ENCODE results near the gene ANKRD37. TPM values are rescaled to one million over a fixed set of nuclear protein-coding genes. Genes with fewer than 3 reads are reported as not detected.
A peak's percentile ranks its signal among the peaks of the same experiment; 100 is the strongest.

ANKRD37 gene
- total and polyA plus RNA-seq, 9 of the 15 experiments (the other 6 are each of a cell fraction or from before 2014, with no cell fraction given) = 1.3 to 53.7 (median 3.6) TPM

DNA sequence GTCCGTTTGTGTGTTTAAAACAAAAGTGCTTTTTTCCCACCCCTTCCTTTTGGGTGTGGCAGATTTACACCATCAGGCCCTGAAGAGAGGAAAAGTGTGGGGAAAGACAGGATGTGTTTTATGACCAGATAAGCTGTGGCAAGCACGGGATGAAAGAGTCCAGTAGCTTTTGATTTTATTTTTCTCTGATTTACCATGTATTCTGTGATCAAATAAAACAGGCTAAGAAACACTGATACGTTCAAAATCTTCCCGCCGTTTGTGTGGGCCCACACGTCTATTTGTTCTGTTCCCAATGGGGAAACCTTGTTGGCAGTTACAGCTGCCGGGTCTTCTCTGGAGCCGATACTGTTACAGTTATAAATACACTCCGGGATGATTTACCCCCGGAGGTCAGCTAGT, 11.7 kb upstream of the ANKRD37 start:
- CTCF ChIA-PET (ENCODE audit: low intra/inter-chr PET ratio) = no interaction called here
- Histone ChIP-seq H3K4me2 (ENCODE audit: insufficient read depth, low read length) (peak overlapping the region; percentile 25; the same call in 1 of the 2 replicates), H3K79me2 (ENCODE audit: control insufficient read depth, insufficient read depth, low read length) (no peaks in the 10 kb centered on the region), H3K4me1 (replicated peaks in 1 of 2; ENCODE audit: control insufficient read depth in 2 of 2, insufficient read depth in 2 of 2, low read length in 2 of 2) (peaks cover 10 to 16% of the 10 kb centered on the region in 2 experiments; a peak in 3 of 5 replicates), H3K9me1 (ENCODE audit: control insufficient read depth, insufficient read depth, low read length) (no peaks in the 10 kb centered on the region), H3K36me3 (ENCODE audit: control insufficient read depth, insufficient read depth, low read length) (no peaks in the 10 kb centered on the region), H3K27ac (ENCODE audit: extremely low read depth, low read depth, low read length) (no peak overlapping the region; the same call in 2 of the 3 replicates), H3K4me3 (no peak overlapping the region), H2AFZ (ENCODE audit: low read depth, low read length) (no peak overlapping the region), H4K20me1 (replicated peaks; ENCODE audit: control insufficient read depth, insufficient read depth, low read length) (no peaks in the 10 kb centered on the region), H3K9me3 (replicated peaks; ENCODE audit: control insufficient read depth, insufficient read depth, low read depth, low read length) (no peaks in the 10 kb centered on the region), H3K9ac (ENCODE audit: insufficient read depth in 1 of 2, low read depth in 2 of 2, low read length in 2 of 2) (no peak overlapping the region), H3K27me3 (ENCODE audit: control insufficient read depth in 2 of 2, insufficient read depth in 2 of 2, low read length in 2 of 2) (no peaks in the 10 kb centered on the region)
- peak in 3 of 4 experiments; percentile 10 to 67 (median 51) for DNase-seq (ENCODE audit: extremely low read depth in 1 of 4, low spot score in 3 of 4)
- in situ Hi-C loops (cut with MboI) = no loop called here
- BruUV-seq (replicated peaks) = no TSS peak
- peak; percentile 46 for FAIRE-seq
- ATAC-seq = peak; percentile 77
- intact Hi-C loops (cut with micrococcal nuclease) = no loop called here
- 2% methylated on average over 10 of the region's 10 CpGs for WGBS (ENCODE audit: insufficient coverage, low coverage, missing lambda C conversion rate)
- POLR2A ChIA-PET = interaction anchor here (2.5 to 3.0 kb wide), 2 partner anchors 10 to 11 kb away, joined by 10 to 21 read pairs; partner anchors contain the start of genes ANKRD37 and LRP2BP
- TF ChIP-seq, protein P1, sequence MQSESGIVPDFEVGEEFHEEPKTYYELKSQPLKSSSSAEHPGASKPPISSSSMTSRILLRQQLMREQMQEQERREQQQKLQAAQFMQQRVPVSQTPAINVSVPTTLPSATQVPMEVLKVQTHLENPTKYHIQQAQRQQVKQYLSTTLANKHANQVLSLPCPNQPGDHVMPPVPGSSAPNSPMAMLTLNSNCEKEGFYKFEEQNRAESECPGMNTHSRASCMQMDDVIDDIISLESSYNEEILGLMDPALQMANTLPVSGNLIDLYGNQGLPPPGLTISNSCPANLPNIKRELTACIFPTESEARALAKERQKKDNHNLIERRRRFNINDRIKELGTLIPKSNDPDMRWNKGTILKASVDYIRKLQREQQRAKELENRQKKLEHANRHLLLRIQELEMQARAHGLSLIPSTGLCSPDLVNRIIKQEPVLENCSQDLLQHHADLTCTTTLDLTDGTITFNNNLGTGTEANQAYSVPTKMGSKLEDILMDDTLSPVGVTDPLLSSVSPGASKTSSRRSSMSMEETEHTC (IDR thresholded peaks at IDR 0.05) = no peak
- TF ChIP-seq ZNF57 (CRISPR knock-in tag; IDR thresholded peaks at IDR 0.05) (no peak), SIN3B (IDR thresholded peaks at IDR 0.05; ENCODE audit: low read depth) (no peak), ELF2 (CRISPR knock-in tag; IDR thresholded peaks at IDR 0.05) (no peak), MTA3 (IDR thresholded peaks at IDR 0.05; ENCODE audit: borderline replicate concordance) (no peak), STAT5A (IDR thresholded peaks at IDR 0.05; ENCODE audit: borderline replicate concordance, low read length) (0 out of 2 replicates have a peak, but pooled peaks have one; percentile 18), TCF3 (CRISPR knock-in tag; IDR thresholded peaks at IDR 0.05) (peak; percentile 63), NFIC (IDR thresholded peaks at IDR 0.05) (no peak), BRD9 (IDR thresholded peaks at IDR 0.05; ENCODE audit: low read depth, partially characterized antibody) (no peak), CAMTA2 (CRISPR knock-in tag; conservative IDR thresholded peaks at IDR 0.05) (no peak), KDM1A (IDR thresholded peaks at IDR 0.05) (peak; percentile 88 to 92), ETS2 (tag; IDR thresholded peaks at IDR 0.05; ENCODE audit: borderline replicate concordance, poor library complexity, severe bottlenecking) (no peak), MYNN (IDR thresholded peaks at IDR 0.05) (no peak; the same call in 1 of the 2 replicates), MYNN (CRISPR knock-in tag; IDR thresholded peaks at IDR 0.05) (no peak)
- TF ChIP-seq, protein P2, sequence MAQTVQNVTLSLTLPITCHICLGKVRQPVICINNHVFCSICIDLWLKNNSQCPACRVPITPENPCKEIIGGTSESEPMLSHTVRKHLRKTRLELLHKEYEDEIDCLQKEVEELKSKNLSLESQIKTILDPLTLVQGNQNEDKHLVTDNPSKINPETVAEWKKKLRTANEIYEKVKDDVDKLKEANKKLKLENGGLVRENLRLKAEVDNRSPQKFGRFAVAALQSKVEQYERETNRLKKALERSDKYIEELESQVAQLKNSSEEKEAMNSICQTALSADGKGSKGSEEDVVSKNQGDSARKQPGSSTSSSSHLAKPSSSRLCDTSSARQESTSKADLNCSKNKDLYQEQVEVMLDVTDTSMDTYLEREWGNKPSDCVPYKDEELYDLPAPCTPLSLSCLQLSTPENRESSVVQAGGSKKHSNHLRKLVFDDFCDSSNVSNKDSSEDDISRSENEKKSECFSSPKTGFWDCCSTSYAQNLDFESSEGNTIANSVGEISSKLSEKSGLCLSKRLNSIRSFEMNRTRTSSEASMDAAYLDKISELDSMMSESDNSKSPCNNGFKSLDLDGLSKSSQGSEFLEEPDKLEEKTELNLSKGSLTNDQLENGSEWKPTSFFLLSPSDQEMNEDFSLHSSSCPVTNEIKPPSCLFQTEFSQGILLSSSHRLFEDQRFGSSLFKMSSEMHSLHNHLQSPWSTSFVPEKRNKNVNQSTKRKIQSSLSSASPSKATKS (CRISPR knock-in tag; IDR thresholded peaks at IDR 0.05) = no peak
- TF ChIP-seq, protein P3, sequence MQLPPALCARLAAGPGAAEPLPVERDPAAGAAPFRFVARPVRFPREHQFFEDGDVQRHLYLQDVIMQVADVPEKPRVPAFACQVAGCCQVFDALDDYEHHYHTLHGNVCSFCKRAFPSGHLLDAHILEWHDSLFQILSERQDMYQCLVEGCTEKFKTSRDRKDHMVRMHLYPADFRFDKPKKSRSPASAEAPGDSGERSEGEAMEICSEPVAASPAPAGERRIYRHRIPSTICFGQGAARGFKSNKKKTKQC (CRISPR knock-in tag; IDR thresholded peaks at IDR 0.05) = no peak
- TF ChIP-seq, protein P4, sequence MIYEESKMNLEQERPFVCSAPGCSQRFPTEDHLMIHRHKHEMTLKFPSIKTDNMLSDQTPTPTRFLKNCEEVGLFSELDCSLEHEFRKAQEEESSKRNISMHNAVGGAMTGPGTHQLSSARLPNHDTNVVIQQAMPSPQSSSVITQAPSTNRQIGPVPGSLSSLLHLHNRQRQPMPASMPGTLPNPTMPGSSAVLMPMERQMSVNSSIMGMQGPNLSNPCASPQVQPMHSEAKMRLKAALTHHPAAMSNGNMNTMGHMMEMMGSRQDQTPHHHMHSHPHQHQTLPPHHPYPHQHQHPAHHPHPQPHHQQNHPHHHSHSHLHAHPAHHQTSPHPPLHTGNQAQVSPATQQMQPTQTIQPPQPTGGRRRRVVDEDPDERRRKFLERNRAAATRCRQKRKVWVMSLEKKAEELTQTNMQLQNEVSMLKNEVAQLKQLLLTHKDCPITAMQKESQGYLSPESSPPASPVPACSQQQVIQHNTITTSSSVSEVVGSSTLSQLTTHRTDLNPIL (CRISPR knock-in tag; IDR thresholded peaks at IDR 0.05) = no peak
- TF ChIP-seq, protein P5, sequence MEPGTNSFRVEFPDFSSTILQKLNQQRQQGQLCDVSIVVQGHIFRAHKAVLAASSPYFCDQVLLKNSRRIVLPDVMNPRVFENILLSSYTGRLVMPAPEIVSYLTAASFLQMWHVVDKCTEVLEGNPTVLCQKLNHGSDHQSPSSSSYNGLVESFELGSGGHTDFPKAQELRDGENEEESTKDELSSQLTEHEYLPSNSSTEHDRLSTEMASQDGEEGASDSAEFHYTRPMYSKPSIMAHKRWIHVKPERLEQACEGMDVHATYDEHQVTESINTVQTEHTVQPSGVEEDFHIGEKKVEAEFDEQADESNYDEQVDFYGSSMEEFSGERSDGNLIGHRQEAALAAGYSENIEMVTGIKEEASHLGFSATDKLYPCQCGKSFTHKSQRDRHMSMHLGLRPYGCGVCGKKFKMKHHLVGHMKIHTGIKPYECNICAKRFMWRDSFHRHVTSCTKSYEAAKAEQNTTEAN (CRISPR knock-in tag; IDR thresholded peaks at IDR 0.05) = no peak

Measured in K562 (cell line).